Parathyroid adenoma (tissue), 2 donors: ENCODE results near the gene PTCSC3.

Experiments
- H2AFZ ChIP-seq: fragments of 300-600 bp; sonication (generic); one replicate; pipeline ENCODE4 v1.7.0; 2017; ENCODE audit warnings: antibody characterized with exemption, mild to moderate bottlenecking
- H3K27ac ChIP-seq: fragments of 300-600 bp; sonication (generic); one replicate; pipeline ENCODE4 v1.7.0; 2017
- H3K27me3 ChIP-seq: fragments of 300-600 bp; sonication (generic); one replicate; pipeline ENCODE4 v1.7.0; 2017; ENCODE audit warnings: low read length; ENCODE audit not compliant: control insufficient read depth, insufficient read depth
- H3K36me3 ChIP-seq: fragments of 300-600 bp; sonication (generic); one replicate; pipeline ENCODE4 v1.7.0; 2017; ENCODE audit warnings: low read length; ENCODE audit not compliant: control insufficient read depth, insufficient read depth
- H3K4me1 ChIP-seq: fragments of 300-600 bp; sonication (generic); one replicate; pipeline ENCODE4 v1.7.0; 2017; ENCODE audit warnings: control low read depth
- H3K4me2 ChIP-seq: fragments of 300-600 bp; sonication (generic); one replicate; pipeline ENCODE4 v1.7.0; 2017; ENCODE audit warnings: low read length
- H3K4me3 ChIP-seq: fragments of 300-600 bp; sonication (generic); one replicate; pipeline ENCODE4 v1.7.0; 2017; ENCODE audit warnings: low read depth, low read length
- H3K79me2 ChIP-seq: fragments of 300-600 bp; sonication (generic); one replicate; pipeline ENCODE4 v1.7.0; 2017; ENCODE audit warnings: control low read depth
- H3K9ac ChIP-seq: fragments of 300-600 bp; sonication (generic); one replicate; pipeline ENCODE4 v1.7.0; 2017; ENCODE audit warnings: mild to moderate bottlenecking
- H3K9me3 ChIP-seq: fragments of 300-600 bp; sonication (generic); one replicate; pipeline ENCODE4 v1.7.0; 2017; ENCODE audit warnings: low read length; ENCODE audit not compliant: control insufficient read depth
- TF ChIP-seq, protein P1 (sequence below): fragments of 300-600 bp; sonication (generic); IDR thresholded peaks from one replicate; pipeline ENCODE4 v1.7.0; 2017; ENCODE audit warnings: antibody characterized with exemption, mild to moderate bottlenecking
- donor health status: primary hyperparathyroidism.

PTCSC3 gene

GRCh38 chr14:36086629-36087395 lies 89.7 kb downstream of the PTCSC3 start:
- Histone ChIP-seq H3K9ac (no peak overlapping the region), H3K4me1 (no peaks in the 10 kb centered on the region), H3K4me2 (no peak overlapping the region), H3K9me3 (no peaks in the 10 kb centered on the region), H3K79me2 (no peaks in the 10 kb centered on the region), H3K27me3 (no peaks in the 10 kb centered on the region), H3K36me3 (no peaks in the 10 kb centered on the region), H2AFZ (no peak overlapping the region), H3K27ac (no peak overlapping the region), H3K4me3 (no peak overlapping the region)
- TF ChIP-seq, protein P1, sequence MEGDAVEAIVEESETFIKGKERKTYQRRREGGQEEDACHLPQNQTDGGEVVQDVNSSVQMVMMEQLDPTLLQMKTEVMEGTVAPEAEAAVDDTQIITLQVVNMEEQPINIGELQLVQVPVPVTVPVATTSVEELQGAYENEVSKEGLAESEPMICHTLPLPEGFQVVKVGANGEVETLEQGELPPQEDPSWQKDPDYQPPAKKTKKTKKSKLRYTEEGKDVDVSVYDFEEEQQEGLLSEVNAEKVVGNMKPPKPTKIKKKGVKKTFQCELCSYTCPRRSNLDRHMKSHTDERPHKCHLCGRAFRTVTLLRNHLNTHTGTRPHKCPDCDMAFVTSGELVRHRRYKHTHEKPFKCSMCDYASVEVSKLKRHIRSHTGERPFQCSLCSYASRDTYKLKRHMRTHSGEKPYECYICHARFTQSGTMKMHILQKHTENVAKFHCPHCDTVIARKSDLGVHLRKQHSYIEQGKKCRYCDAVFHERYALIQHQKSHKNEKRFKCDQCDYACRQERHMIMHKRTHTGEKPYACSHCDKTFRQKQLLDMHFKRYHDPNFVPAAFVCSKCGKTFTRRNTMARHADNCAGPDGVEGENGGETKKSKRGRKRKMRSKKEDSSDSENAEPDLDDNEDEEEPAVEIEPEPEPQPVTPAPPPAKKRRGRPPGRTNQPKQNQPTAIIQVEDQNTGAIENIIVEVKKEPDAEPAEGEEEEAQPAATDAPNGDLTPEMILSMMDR = no peak

DNA sequence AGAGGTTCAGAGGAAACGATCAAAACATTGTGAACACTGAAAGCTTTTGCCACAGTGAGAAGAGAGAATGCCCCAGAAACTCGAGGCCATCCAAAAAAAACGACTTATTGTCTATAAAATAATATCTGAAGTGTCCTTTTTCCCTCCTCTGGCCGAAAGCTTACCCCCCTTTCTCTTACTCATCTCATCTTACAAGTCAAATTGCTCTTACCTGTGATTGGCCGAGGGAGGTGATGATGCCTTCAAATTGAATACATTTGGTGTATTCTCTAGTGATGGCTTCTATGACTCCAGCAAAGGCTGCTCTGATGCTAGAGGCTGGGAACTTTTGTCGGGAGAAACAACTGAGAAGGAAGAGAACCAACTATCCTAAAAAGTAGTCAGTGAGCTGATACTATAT lies 90.7 kb downstream of the PTCSC3 start:
- no peak overlapping the region for H3K27ac ChIP-seq
- H3K9me3 ChIP-seq = no peaks in the 10 kb centered on the region
- H3K9ac ChIP-seq = no peak overlapping the region
- TF ChIP-seq, protein P1 = no peak
- H3K36me3 ChIP-seq = no peaks in the 10 kb centered on the region
- no peaks in the 10 kb centered on the region for H3K4me1 ChIP-seq
- no peak overlapping the region for H3K4me2 ChIP-seq
- H3K4me3 ChIP-seq = no peak overlapping the region
- no peaks in the 10 kb centered on the region for H3K27me3 ChIP-seq
- H2AFZ ChIP-seq = no peak overlapping the region
- no peaks in the 10 kb centered on the region for H3K79me2 ChIP-seq
